ENCODE results near the gene POU2F2. TPM values are rescaled to one million over a fixed set of nuclear protein-coding genes. Genes with fewer than 3 reads are reported as not detected.
A peak's percentile ranks its signal among the peaks of the same experiment; 100 is the strongest.

POU2F2 gene
- 0.03 TPM in 1 of 2 replicates, not detected in the other for total RNA-seq
- polyA plus RNA-seq (2012) = 0.18 TPM

DNA sequence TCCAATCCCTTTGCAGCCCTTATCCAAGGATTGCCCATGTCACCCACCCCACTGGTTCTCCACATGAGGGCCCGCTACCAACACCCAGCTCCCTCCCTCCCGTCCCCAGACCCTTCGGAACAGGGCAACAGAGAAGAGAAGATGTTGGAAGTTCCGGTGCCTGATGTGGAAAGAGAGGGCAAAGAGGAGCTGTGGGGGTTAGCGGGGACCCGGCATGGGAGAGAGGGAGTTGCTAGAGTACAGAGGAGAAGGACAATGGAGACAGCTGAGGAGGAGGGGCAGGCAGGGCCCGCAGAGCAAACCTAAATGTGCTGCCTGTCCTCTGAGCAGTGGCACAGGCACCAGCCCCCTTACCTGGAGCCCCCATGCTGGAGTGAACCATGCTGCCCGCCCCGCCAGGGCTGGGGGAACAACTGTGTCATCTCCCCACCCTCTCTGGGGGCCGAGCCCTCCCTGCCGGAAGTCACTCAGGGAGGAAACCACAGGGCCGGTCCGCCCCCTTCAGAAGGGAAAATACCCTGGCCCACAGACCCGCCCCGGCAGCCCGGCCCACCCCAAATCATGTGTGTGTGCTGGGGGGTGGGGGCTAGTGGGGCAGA is at the start of gene POU2F2:
TSS of gene POU2F2 (minus strand) at position 417 of the 599 bp plus-strand sequence. CDS start at position 382, 35 bp downstream.
- no peak for DNase-seq (ENCODE audit: low read depth)

DNA sequence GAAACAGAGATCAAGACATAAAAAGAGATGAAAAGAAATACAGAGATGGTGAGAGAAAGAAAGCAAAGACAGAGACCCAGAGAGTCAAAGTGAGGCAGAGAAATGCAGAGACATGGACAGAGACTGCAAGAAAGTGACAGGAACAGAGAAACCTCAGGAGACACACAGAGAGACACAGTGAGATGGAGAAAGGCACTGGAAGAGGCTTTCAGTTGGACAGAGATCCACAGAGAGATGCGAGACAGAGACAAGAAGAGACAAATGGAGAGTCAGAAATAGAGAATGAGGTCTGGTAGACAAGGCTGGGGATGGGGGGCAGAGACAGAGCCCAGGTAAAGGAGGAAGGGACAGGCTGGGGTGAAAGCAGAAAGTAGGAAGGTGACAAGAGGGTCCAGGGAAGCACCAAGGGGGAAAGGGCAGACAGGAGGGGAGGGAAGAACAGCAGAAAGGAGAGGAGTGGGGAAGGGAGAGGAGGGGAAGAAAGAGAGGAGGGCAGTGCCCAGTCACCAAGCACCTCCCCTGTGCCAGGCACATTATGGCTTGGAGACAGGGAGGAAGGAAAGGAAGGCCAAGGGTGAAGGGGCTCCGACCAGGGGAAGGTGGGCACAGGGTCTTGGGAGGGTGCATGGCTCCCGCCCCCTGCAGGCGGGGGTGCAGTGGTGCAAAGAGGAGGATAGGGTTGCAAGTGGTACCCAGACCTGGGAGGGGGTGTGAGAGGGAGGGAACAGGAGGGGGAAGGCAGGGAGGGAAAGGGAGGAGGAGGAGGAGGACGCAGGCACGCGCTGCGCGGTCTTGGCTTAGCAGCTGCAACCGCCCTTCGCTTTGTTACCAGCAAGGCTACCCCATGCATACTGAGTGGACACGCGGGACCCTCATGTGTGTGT is 46.8 kb upstream of the POU2F2 start:
- DNase-seq (ENCODE audit: low read depth) = no peak

GRCh38 chr19:42177686-42178019 is 45.4 kb upstream of the POU2F2 start:
- no peak for DNase-seq (ENCODE audit: low read depth)

- peak; percentile 79 for DNase-seq (ENCODE audit: low read depth)
These were observed 44.9 kb upstream of the POU2F2 start for GRCh38 chr19:42176990-42177685.

GRCh38 chr19:42176649-42176989 is 44.4 kb upstream of the POU2F2 start:
- no peak for DNase-seq (ENCODE audit: low read depth)

- DNase-seq (ENCODE audit: low read depth) = peak; percentile 23
These were observed 43.9 kb upstream of the POU2F2 start for GRCh38 chr19:42175952-42176648.

DNA sequence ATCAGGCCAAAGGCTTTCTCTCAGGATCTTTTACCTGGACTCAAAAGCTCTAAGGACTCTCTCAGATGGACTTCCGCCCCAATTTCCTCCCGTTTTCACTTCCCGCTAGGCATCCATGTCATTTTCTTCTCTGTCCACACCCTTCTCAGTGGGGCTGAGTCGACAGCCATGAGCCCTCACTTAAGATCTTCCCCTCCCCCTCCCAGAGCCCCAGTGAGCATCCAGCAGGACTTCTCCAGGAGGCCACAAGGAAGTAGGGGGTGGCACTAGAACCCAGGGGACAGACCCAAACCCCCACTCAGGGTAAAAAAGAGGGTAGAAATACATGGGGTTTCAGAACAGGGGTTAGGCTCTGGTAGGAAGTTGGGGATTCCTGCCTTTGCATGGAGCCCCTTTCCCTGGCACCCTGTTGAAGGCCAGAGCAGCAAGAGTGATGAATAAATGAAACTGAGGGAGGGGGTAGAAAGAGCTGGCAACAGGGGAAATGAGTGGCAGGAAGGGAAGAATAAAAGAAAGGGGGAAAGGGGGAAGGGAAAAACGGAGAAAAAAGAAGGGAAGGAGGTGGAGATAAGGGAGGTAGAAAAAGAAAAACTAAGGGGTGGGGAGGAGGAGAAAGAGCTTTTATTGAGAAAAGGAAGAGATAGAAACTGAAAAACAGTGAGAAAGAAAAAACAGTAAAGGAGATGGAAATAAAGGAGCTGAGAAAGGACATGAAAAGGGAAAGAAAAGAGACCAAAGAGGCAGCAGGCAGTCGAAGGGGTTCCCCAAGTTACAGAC is 42.9 kb upstream of the POU2F2 start:
- DNase-seq (ENCODE audit: low read depth) = no peak

- no peak for DNase-seq (ENCODE audit: low read depth)
These were observed 41.9 kb upstream of the POU2F2 start for GRCh38 chr19:42174188-42174587.

DNA sequence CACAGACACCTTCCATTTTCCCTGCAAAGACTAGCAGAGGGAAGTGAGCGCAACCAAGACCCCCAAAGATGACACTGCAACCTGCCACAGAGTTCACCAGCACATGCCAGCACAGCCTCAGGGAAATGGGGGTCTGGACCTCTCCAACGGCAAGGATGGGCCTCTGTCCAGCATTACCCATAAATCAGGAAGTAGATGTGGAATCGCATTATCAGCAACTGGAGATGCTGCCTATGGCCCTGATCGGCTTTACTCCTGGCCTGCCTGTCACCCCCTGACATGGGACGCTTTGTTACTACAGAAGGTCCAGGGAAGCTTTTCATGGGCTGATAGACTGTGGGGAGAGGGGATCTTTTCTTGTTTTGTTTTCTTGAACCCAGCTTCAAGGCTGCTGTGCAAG is 41.4 kb upstream of the POU2F2 start:
- DNase-seq (ENCODE audit: low read depth) = no peak

- no peak for DNase-seq (ENCODE audit: low read depth)
These were observed 40.0 kb upstream of the POU2F2 start for GRCh38 chr19:42172261-42172660.

DNA sequence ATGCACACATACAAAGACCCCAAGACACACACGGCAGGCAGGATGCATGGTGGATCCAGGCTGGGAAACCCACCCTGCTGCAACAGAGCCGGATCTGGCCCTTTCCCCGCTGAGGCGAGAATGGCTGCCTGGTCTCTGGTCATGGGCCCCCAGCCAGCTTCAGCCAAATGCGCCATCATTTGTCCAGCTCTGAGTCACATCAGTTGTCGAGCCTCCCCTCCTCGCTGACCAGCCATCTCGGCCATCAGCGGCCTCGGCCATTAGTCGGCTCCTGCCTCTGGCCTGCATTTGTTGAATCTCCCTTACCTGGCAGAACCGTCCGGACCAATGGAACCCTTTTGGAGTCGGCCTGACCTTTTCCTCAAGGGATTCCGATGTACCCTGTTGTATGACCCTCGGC is 38.5 kb upstream of the POU2F2 start:
- no peak for DNase-seq (ENCODE audit: low read depth)

DNA sequence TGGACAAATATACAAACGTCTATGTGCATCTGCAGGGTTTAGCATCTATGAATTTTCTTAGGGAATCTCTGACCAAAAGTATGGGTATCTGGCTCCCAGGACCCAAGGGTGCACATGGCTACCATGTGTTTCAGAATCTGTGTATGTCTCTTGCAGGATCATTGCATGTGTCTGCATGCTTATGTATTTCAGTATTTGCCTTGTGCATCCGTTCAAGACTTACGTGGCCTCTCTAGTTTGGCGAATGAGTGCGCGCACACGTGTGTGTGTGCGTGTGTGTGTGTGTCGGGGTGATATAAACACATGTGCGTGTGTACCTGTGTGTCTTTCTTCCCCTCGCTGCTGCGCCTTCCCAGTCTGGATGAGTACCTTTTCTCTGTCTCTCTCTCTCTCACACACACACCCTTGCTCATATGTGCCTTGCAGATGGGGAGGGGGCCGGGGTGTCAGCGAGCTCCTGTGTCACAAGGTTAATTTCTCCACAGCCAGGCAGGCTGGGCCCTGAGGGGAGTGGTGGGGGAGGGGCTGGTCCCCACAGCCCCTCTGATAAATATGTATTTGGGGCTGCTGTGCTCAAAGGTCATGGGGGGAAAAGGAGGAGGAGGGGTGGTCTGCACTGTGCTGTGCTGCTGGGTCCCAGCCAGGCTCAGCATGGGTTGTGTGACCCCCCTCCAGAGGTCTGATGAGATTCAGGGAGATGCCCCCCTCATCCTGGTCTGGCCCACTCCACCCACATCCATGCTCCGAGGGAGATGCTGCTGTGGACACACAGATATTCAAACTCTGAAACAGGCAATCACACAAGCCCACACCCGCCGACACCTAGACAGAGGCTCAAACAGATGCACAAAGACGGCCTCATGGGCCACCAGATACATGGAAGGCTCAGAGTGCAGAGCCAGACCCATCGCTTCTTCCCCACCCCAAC is 37.5 kb upstream of the POU2F2 start:
- no peak for DNase-seq (ENCODE audit: low read depth)

DNA sequence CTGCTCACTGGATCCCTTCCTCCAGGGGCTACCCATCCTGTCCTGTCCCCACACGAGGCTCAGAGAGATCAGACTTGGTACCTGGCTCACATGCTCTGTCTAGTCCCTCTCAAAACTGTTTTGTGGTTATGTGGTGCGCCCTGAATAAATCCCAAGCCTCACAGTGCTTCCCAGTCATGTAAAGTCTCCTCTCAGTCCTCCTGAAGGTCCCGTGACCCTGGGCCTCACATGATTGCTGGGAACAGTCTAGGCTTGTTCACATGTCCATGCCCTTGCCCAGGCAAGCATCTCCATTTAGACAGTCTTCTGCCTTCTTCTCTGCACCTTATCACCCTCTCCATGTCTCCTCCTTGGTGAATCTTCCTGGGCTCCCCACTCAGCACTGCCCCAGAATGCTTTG is 36.0 kb upstream of the POU2F2 start:
- DNase-seq (ENCODE audit: low read depth) = no peak

DNA sequence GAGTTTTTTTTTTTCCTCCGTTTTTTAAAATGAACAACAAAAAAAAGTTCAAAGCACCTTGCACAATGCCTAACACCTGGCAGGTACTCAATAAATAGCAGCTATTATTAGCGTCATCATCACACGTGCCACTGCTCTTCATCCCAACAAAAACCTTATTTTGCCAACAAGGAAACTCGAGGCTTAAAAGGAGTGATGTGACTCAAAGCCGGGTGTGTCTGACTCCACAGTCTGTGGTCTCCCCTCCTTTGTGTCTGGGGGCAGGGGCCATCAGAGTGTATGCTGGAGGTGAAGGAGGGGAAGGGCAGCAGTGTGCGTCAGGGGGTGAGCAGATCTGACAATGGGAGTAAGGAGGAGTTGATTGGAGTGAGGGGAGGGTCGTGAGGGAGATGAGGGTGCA is 34.1 kb upstream of the POU2F2 start:
- no peak for DNase-seq (ENCODE audit: low read depth)

DNA sequence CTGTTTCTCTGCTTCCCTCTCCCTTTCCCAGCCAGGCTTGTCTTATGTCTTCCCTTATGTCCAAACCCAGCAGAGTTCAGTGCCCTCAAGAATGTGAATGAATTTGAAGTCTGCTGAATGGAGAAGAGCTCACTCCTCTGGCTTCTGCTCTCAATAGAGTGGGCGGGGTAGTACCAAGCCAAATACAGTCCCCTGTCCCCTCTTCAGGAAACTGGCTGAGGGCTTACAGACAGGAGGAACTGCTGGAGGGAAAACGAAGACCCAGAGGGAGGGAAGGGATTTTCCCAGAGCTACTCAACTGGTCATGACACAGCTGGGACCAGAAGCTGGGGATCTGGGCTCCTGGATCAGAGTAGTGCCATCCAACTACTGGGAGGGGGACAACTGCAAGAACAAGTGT is 32.9 kb upstream of the POU2F2 start:
- no peak for DNase-seq (ENCODE audit: low read depth)

DNA sequence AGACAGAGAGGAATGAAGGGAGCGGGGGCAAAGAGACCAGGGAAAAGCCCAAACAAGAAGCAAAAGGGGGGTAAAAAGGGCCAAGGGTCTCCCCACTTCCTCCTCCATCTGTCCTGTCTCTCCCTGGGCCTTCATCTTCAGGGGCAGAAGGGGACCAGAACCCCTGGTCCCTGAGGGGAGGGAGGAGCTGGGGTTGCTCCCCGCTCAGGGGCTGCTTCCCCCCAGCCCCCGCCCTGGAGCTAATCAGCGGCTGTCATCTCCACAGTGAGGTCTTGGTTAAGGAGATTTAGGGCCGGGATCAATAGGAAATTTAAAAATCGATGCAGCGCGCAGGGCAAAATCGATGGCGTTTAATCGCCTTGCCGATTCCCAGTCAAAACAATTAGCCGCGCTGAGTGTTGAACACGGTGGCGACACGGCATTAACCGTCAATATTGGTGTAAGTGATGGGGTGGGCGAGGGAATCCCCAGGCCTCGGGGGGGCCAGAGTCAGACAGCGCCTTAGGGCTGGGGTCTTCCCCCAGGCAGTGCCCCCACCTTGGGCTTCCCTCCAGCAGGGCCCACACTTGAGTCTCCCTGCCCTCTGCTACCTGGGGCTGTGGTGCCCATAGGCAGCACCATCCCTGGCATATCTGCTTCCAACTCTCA is 29.5 kb upstream of the POU2F2 start:
- no peak for DNase-seq (ENCODE audit: low read depth)

DNA sequence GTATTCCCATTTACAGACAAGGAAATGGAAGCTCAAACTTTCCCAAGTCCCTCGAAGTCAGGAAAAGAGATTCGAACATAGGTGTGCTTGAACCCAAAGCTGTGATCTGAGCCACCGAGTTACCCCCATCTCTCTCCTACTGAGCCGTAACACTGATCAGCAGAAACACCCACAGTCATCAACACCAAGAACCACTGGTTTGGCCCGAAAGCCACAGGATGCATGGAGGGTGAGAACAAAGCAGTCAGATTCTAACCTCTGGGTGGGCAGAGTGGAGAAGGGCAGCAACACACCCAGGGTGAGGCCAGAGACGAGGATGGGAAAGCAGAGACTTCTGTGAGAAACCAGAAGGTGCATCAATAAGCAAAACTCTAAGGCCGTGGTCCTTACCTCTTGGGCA is 27.7 kb upstream of the POU2F2 start:
- no peak for DNase-seq (ENCODE audit: low read depth)

DNA sequence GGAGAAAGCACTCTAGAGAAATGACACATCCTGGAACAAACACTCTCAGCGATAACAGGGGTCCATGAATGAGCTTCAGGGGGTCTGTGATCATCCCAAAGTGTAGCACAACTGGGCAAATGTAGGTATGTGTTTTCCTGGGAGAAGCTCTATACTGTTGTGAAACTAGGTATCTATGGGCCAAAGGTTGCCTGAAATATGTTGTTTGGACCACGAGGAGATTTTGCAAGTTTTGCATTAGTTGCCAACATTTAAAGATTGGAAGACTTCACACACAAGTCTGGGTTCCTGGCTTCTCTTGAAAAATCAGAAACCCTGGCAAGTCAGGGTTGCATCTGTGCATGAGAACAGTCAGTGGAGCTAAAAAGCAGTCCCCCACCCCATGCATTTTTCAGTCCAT is 26.7 kb upstream of the POU2F2 start:
- DNase-seq (ENCODE audit: low read depth) = no peak

GRCh38 chr19:42156571-42156970 is 24.3 kb upstream of the POU2F2 start:
- no peak for DNase-seq (ENCODE audit: low read depth)

All from myocyte (in vitro differentiated cells).